HK-2 (cell line): ENCODE results near the gene AGAP1.

Experiments used
- DNase-seq: peaks from one replicate; pipeline ENCODE4 v3.0.0-alpha.2; 2018; ENCODE audit not compliant: unreplicated experiment

The AGAP1 gene

GRCh38 chr2:235663875-235664274, 170.0 kb downstream of the AGAP1 start:
- no peak for DNase-seq

GRCh38 chr2:235665661-235666212, 171.9 kb downstream of the AGAP1 start:
- DNase-seq: no peak

GRCh38 chr2:235666213-235666781, 172.5 kb downstream of the AGAP1 start:
- no peak for DNase-seq

- no peak for DNase-seq
These were observed 174.9 kb downstream of the AGAP1 start for GRCh38 chr2:235668782-235669181.

GRCh38 chr2:235669269-235669831, 175.5 kb downstream of the AGAP1 start:
- DNase-seq: peak; percentile 16

- no peak for DNase-seq
These were observed 176.4 kb downstream of the AGAP1 start for GRCh38 chr2:235669983-235670962.

- no peak for DNase-seq
These were observed 177.3 kb downstream of the AGAP1 start for GRCh38 chr2:235670974-235671787.

GRCh38 chr2:235672720-235673119, 178.9 kb downstream of the AGAP1 start:
- no peak for DNase-seq

- DNase-seq: no peak
These were observed 180.3 kb downstream of the AGAP1 start for GRCh38 chr2:235674146-235674545.

GRCh38 chr2:235674812-235675211, 181.0 kb downstream of the AGAP1 start:
- DNase-seq: no peak

- DNase-seq: no peak
These were observed 182.1 kb downstream of the AGAP1 start for GRCh38 chr2:235675678-235676535.

GRCh38 chr2:235676536-235676799, 182.6 kb downstream of the AGAP1 start:
- no peak for DNase-seq

- DNase-seq: no peak
These were observed 183.5 kb downstream of the AGAP1 start for GRCh38 chr2:235677276-235677788.

GRCh38 chr2:235677937-235678336, 184.1 kb downstream of the AGAP1 start:
- no peak for DNase-seq

- no peak for DNase-seq
These were observed 184.9 kb downstream of the AGAP1 start for GRCh38 chr2:235678712-235679111.

- no peak for DNase-seq
These were observed 185.6 kb downstream of the AGAP1 start for GRCh38 chr2:235679471-235679870.

- DNase-seq: no peak
These were observed 191.3 kb downstream of the AGAP1 start for GRCh38 chr2:235685024-235685721.

GRCh38 chr2:235688511-235689426, 194.9 kb downstream of the AGAP1 start:
- DNase-seq: no peak

- DNase-seq: no peak
These were observed 195.6 kb downstream of the AGAP1 start for GRCh38 chr2:235689427-235689853.
